WTC11 (cell line): ENCODE data around the gene TMEM116. TPM values are rescaled to one million over a fixed set of nuclear protein-coding genes. Genes with fewer than 3 reads are reported as not detected.

Experiments used
- ATAC-seq: fragments of 200-7000 bp; cut with Tn5 transposase; 2 replicates; pipeline ENCODE4 v1.10.0; 2021; ENCODE audit warnings: mild to moderate bottlenecking, moderate library complexity
- CTCF ChIA-PET: fragments of 300-600 bp; sonication (Branson Sonifier 250); formaldehyde crosslinking; loops from one replicate; lab custom pipeline; 2021; ENCODE audit warnings: antibody characterized with exemption; lab: Charles Lee
- POLR2A ChIA-PET: fragments of 350-600 bp; sonication (Branson Sonifier 250); formaldehyde crosslinking; loops from one replicate; lab custom pipeline; 2021; ENCODE audit warnings: antibody characterized with exemption; lab: Charles Lee
- DNase-seq: peaks from one replicate; pipeline ENCODE4 v3.0.0; 2021; ENCODE audit warnings: low spot score
- H3K27ac Mint-ChIP-seq: 2 replicates; pipeline ENCODE4 v1.8.0; 2021; ENCODE audit warnings: mixed read lengths
- H3K27me3 Mint-ChIP-seq: 2 replicates; pipeline ENCODE4 v1.8.0; 2021; ENCODE audit warnings: low read depth, mild to moderate bottlenecking, moderate library complexity, mixed read lengths
- H3K36me3 Mint-ChIP-seq: 2 replicates; pipeline ENCODE4 v1.8.0; 2021; ENCODE audit warnings: mixed read lengths
- H3K4me1 Mint-ChIP-seq: 2 replicates; pipeline ENCODE4 v1.8.0; 2022; ENCODE audit warnings: mixed read lengths
- H3K4me3 Mint-ChIP-seq: 2 replicates; pipeline ENCODE4 v1.8.0; 2021; ENCODE audit warnings: mild to moderate bottlenecking, moderate library complexity, mixed read lengths
- H3K9me3 Mint-ChIP-seq: 2 replicates; pipeline ENCODE4 v1.8.0; 2021; ENCODE audit warnings: mixed read lengths
- CBFB ChIP-seq: sonication (generic); formaldehyde crosslinking; IDR thresholded peaks from 2 replicates; pipeline ENCODE4 v1.8.1; 2022; ENCODE audit warnings: mild to moderate bottlenecking, low read depth, missing genetic modification reagents
- E2F1 ChIP-seq: sonication (generic); formaldehyde crosslinking; IDR thresholded peaks from 2 replicates; pipeline ENCODE4 v1.8.0; 2022; ENCODE audit warnings: mild to moderate bottlenecking, missing genetic modification reagents
- FOXJ3 ChIP-seq: sonication (generic); formaldehyde crosslinking; IDR thresholded peaks from 2 replicates; pipeline ENCODE4 v1.9.0; 2021; ENCODE audit warnings: missing genetic modification reagents, mild to moderate bottlenecking, borderline replicate concordance
- FOXP4 ChIP-seq: sonication (generic); formaldehyde crosslinking; IDR thresholded peaks from 2 replicates; pipeline ENCODE4 v1.8.0; 2022; ENCODE audit warnings: mild to moderate bottlenecking, missing genetic modification reagents
- GABPB1 ChIP-seq: sonication (generic); formaldehyde crosslinking; IDR thresholded peaks from 2 replicates; pipeline ENCODE4 v1.8.1; 2023; ENCODE audit warnings: mild to moderate bottlenecking, missing genetic modification reagents
- IRF2 ChIP-seq: sonication (generic); formaldehyde crosslinking; IDR thresholded peaks from 2 replicates; pipeline ENCODE4 v1.8.0; 2022; ENCODE audit warnings: low read depth, missing genetic modification reagents, borderline replicate concordance
- MAX ChIP-seq: sonication (generic); formaldehyde crosslinking; IDR thresholded peaks from 2 replicates; pipeline ENCODE4 v1.8.0; 2022; ENCODE audit warnings: mild to moderate bottlenecking, missing genetic modification reagents
- MXD4 ChIP-seq: fragments of 250-450 bp; sonication (Bioruptor Pico); IDR thresholded peaks from 2 replicates; pipeline ENCODE4 v1.8.0; 2021; ENCODE audit warnings: mild to moderate bottlenecking, moderate library complexity, borderline replicate concordance
- NFE2L1 ChIP-seq: sonication (generic); formaldehyde crosslinking; IDR thresholded peaks from 2 replicates; pipeline ENCODE4 v1.8.1; 2023; ENCODE audit warnings: missing genetic modification reagents
- NR2C2 ChIP-seq: sonication (generic); formaldehyde crosslinking; IDR thresholded peaks from 2 replicates; pipeline ENCODE4 v1.8.0; 2022; ENCODE audit warnings: mild to moderate bottlenecking, missing genetic modification reagents
- PRDM15 ChIP-seq: sonication (generic); formaldehyde crosslinking; IDR thresholded peaks from 2 replicates; pipeline ENCODE4 v1.8.0; 2022; ENCODE audit warnings: missing genetic modification reagents
- PRRX2 ChIP-seq: fragments of 250-450 bp; sonication (Bioruptor Pico); IDR thresholded peaks from 2 replicates; pipeline ENCODE4 v1.8.0; 2021; ENCODE audit warnings: mild to moderate bottlenecking
- SMAD4 ChIP-seq: sonication (generic); formaldehyde crosslinking; IDR thresholded peaks from 2 replicates; pipeline ENCODE4 v1.8.0; 2022; ENCODE audit warnings: mild to moderate bottlenecking, missing genetic modification reagents
- SP1 ChIP-seq: sonication (generic); formaldehyde crosslinking; conservative IDR thresholded peaks from 2 replicates; pipeline ENCODE4 v1.8.1; 2022; ENCODE audit warnings: missing genetic modification reagents
- TP53 ChIP-seq: sonication (generic); formaldehyde crosslinking; IDR thresholded peaks from 2 replicates; pipeline ENCODE4 v1.8.1; 2023; ENCODE audit warnings: mild to moderate bottlenecking, missing genetic modification reagents
- ZNF281 ChIP-seq: sonication (generic); formaldehyde crosslinking; IDR thresholded peaks from 2 replicates; pipeline ENCODE4 v1.8.0; 2023; ENCODE audit warnings: mild to moderate bottlenecking, missing genetic modification reagents
- ZNF532 ChIP-seq: fragments of 250-450 bp; sonication (Bioruptor Pico); IDR thresholded peaks from 2 replicates; pipeline ENCODE4 v1.9.0; 2021; ENCODE audit warnings: mild to moderate bottlenecking, borderline replicate concordance
- total RNA-seq: library from RNA; stranded (reverse); gene quantifications from 3 replicates; pipeline ENCODE4 v1.2.3, GENCODE V29; 2021

The TMEM116 gene
- total RNA-seq, 1 experiment from 2014 or later, result 7.8 TPM

GRCh38 chr12:111993292-111994150 is 19.4 kb downstream of the TMEM116 start (continued):
- TF ChIP-seq ZNF532 (CRISPR knock-in tag), result no peak
- no peak for TF ChIP-seq MAX (CRISPR knock-in tag)
- no peak for TF ChIP-seq ZNF281 (CRISPR knock-in tag)
- no peak for TF ChIP-seq GABPB1 (CRISPR knock-in tag)

- DNase-seq, result no peak
- Mint-ChIP-seq H3K9me3 (no peaks in the 10 kb centered on the region; the same call in 1 of the 2 replicates), H3K4me3 (no peak overlapping the region), H3K36me3 (peaks cover 3% of the 10 kb centered on the region; the same call in 1 of the 2 replicates), H3K4me1 (peaks cover 9% of the 10 kb centered on the region), H3K27ac (no peak overlapping the region), H3K27me3 (no peaks in the 10 kb centered on the region)
- ATAC-seq, result no peak
- TF ChIP-seq NR2C2, result no peak
- TF ChIP-seq FOXP4 (CRISPR knock-in tag), result no peak
- no peak for TF ChIP-seq E2F1 (CRISPR knock-in tag)
- no peak for TF ChIP-seq CBFB (CRISPR knock-in tag)
- no peak for TF ChIP-seq NFE2L1 (CRISPR knock-in tag)
- ChIA-PET CTCF (interaction anchor here (0.5 kb wide), 1 partner anchor 43 kb away, joined by 3 read pairs; no protein-coding TSS in a partner anchor), POLR2A (no interaction called here)
Observed at GRCh38 chr12:111992464-111992863, 20.5 kb downstream of the TMEM116 start.

GRCh38 chr12:111991946-111992345 is 21.0 kb downstream of the TMEM116 start:
- Mint-ChIP-seq H3K4me1 (peaks cover 9% of the 10 kb centered on the region), H3K27ac (no peak overlapping the region), H3K36me3 (peaks cover 3% of the 10 kb centered on the region; the same call in 1 of the 2 replicates), H3K4me3 (no peak overlapping the region), H3K27me3 (no peaks in the 10 kb centered on the region), H3K9me3 (no peaks in the 10 kb centered on the region; the same call in 1 of the 2 replicates)
- DNase-seq (no peak), ATAC-seq (no peak)
- ChIA-PET POLR2A (interaction anchor here (0.6 kb wide), 1 partner anchor 28 kb away, joined by 3 read pairs; no protein-coding TSS in a partner anchor), CTCF (no interaction called here)
- TF ChIP-seq PRRX2 (CRISPR knock-in tag) (no peak), GABPB1 (CRISPR knock-in tag) (no peak), MXD4 (CRISPR knock-in tag) (no peak), TP53 (no peak), FOXJ3 (CRISPR knock-in tag) (no peak), IRF2 (CRISPR knock-in tag) (no peak), SMAD4 (CRISPR knock-in tag) (no peak), SP1 (CRISPR knock-in tag) (no peak), CBFB (CRISPR knock-in tag) (no peak), PRDM15 (CRISPR knock-in tag) (no peak), NFE2L1 (CRISPR knock-in tag) (no peak)
